Astrocyte of the spinal cord (primary cell): Measurements from ENCODE around the gene CACFD1.

ENCODE experiments used
- DNase-seq: peaks from one replicate; pipeline ENCODE4 v3.0.0; 2011; ENCODE audit warnings: low read depth, low spot score
- H3K4me3 ChIP-seq: 2 replicates; pipeline ENCODE4 v1.5.1; 2011; ENCODE audit warnings: low read depth, mild to moderate bottlenecking, low read length, moderate library complexity
- CTCF ChIP-seq: IDR thresholded peaks from 2 replicates; pipeline ENCODE4 v1.5.1; 2012; ENCODE audit warnings: low read depth, mild to moderate bottlenecking, low read length, inconsistent platforms
- in situ Hi-C: cut with HindIII; loops from 2 replicates; pipeline ENCODE4 v1.10.0; 2017; ENCODE audit warnings: low sequenced_read_pairs

Gene CACFD1

GRCh38 chr9:133517711-133518110, 57.9 kb downstream of the CACFD1 start:
- H3K4me3 ChIP-seq: no peak overlapping the region
- in situ Hi-C loops: no loop called here
- DNase-seq: no peak
- TF ChIP-seq CTCF: no peak

- no peak for DNase-seq
- no peak for TF ChIP-seq CTCF
- in situ Hi-C loops: no loop called here
- H3K4me3 ChIP-seq: no peak overlapping the region
Observed at GRCh38 chr9:133518200-133518599, 58.4 kb downstream of the CACFD1 start.

GRCh38 chr9:133518706-133519449, 59.1 kb downstream of the CACFD1 start:
- no peak for DNase-seq
- in situ Hi-C loops: no loop called here
- TF ChIP-seq CTCF: no peak
- no peak overlapping the region for H3K4me3 ChIP-seq

- no peak for TF ChIP-seq CTCF
- H3K4me3 ChIP-seq: no peak overlapping the region
- in situ Hi-C loops: no loop called here
- no peak for DNase-seq
Observed at GRCh38 chr9:133519693-133520092, 59.9 kb downstream of the CACFD1 start.

GRCh38 chr9:133520121-133520835, 60.5 kb downstream of the CACFD1 start:
- no peak for TF ChIP-seq CTCF
- no peak for DNase-seq
- H3K4me3 ChIP-seq: no peak overlapping the region
- in situ Hi-C loops: no loop called here
